IPS-18a (cell line): ENCODE data around the gene COPE.

ENCODE experiments used
- H3K27ac ChIP-seq: one replicate; pipeline ENCODE4 v1.5.1; 2013; ENCODE audit warnings: low read length
- H3K27me3 ChIP-seq: one replicate; pipeline ENCODE4 v1.6.1; 2013; ENCODE audit warnings: mild to moderate bottlenecking, low read length; ENCODE audit not compliant: control insufficient read depth, insufficient read depth
- H3K36me3 ChIP-seq: one replicate; pipeline ENCODE4 v1.6.1; 2013; ENCODE audit warnings: low read depth, low read length; ENCODE audit not compliant: control insufficient read depth
- H3K4me1 ChIP-seq: one replicate; pipeline ENCODE4 v1.6.1; 2013; ENCODE audit warnings: low read depth, low read length; ENCODE audit not compliant: control insufficient read depth
- H3K4me3 ChIP-seq: one replicate; pipeline ENCODE4 v1.5.1; 2013; ENCODE audit warnings: low read length
- H3K9ac ChIP-seq: one replicate; pipeline ENCODE4 v1.6.1; 2013; ENCODE audit warnings: mild to moderate bottlenecking, low read length, moderate library complexity
- H3K9me3 ChIP-seq: one replicate; pipeline ENCODE4 v1.6.1; 2013; ENCODE audit warnings: low read depth, low read length; ENCODE audit not compliant: control insufficient read depth

Gene COPE

GRCh38 chr19:18949858-18950257 lies 30.7 kb upstream of the COPE start:
- no peaks in the 10 kb centered on the region for H3K4me1 ChIP-seq
- H3K4me3 ChIP-seq = no peak overlapping the region
- no peaks in the 10 kb centered on the region for H3K9me3 ChIP-seq
- no peaks in the 10 kb centered on the region for H3K27me3 ChIP-seq
- no peaks in the 10 kb centered on the region for H3K36me3 ChIP-seq
- no peak overlapping the region for H3K27ac ChIP-seq
- no peak overlapping the region for H3K9ac ChIP-seq

- Histone ChIP-seq H3K4me1 (no peaks in the 10 kb centered on the region), H3K9me3 (no peaks in the 10 kb centered on the region), H3K4me3 (no peak overlapping the region), H3K9ac (no peak overlapping the region), H3K36me3 (no peaks in the 10 kb centered on the region), H3K27me3 (no peaks in the 10 kb centered on the region), H3K27ac (no peak overlapping the region)
These were observed 29.8 kb upstream of the COPE start for GRCh38 chr19:18948976-18949356.

- H3K4me1 ChIP-seq = no peaks in the 10 kb centered on the region
- no peak overlapping the region for H3K4me3 ChIP-seq
- no peaks in the 10 kb centered on the region for H3K36me3 ChIP-seq
- H3K27ac ChIP-seq = no peak overlapping the region
- H3K9me3 ChIP-seq = no peaks in the 10 kb centered on the region
- H3K9ac ChIP-seq = no peak overlapping the region
- H3K27me3 ChIP-seq = no peaks in the 10 kb centered on the region
These were observed 29.1 kb upstream of the COPE start for GRCh38 chr19:18948075-18948975.

- Histone ChIP-seq H3K9me3 (no peaks in the 10 kb centered on the region), H3K36me3 (no peaks in the 10 kb centered on the region), H3K27me3 (peaks cover under 1% of the 10 kb centered on the region), H3K4me3 (no peak overlapping the region), H3K9ac (no peak overlapping the region), H3K27ac (no peak overlapping the region), H3K4me1 (no peaks in the 10 kb centered on the region)
These were observed 27.7 kb upstream of the COPE start for GRCh38 chr19:18946918-18947317.

GRCh38 chr19:18946335-18946734 lies 27.1 kb upstream of the COPE start:
- Histone ChIP-seq H3K27me3 (peaks cover 4% of the 10 kb centered on the region), H3K4me3 (no peak overlapping the region), H3K9ac (no peak overlapping the region), H3K27ac (no peak overlapping the region), H3K9me3 (no peaks in the 10 kb centered on the region), H3K36me3 (no peaks in the 10 kb centered on the region), H3K4me1 (peaks cover 4% of the 10 kb centered on the region)

GRCh38 chr19:18945297-18945696 lies 26.1 kb upstream of the COPE start:
- no peak overlapping the region for H3K4me3 ChIP-seq
- peaks cover 4% of the 10 kb centered on the region for H3K27me3 ChIP-seq
- H3K27ac ChIP-seq = no peak overlapping the region
- no peaks in the 10 kb centered on the region for H3K36me3 ChIP-seq
- H3K9me3 ChIP-seq = no peaks in the 10 kb centered on the region
- H3K9ac ChIP-seq = no peak overlapping the region
- H3K4me1 ChIP-seq = peaks cover 4% of the 10 kb centered on the region

GRCh38 chr19:18943465-18943864 lies 24.3 kb upstream of the COPE start:
- Histone ChIP-seq H3K4me1 (peaks cover 9% of the 10 kb centered on the region), H3K36me3 (no peaks in the 10 kb centered on the region), H3K4me3 (no peak overlapping the region), H3K27ac (no peak overlapping the region), H3K27me3 (peaks cover 4% of the 10 kb centered on the region), H3K9ac (no peak overlapping the region), H3K9me3 (no peaks in the 10 kb centered on the region)

GRCh38 chr19:18942692-18943091 lies 23.5 kb upstream of the COPE start:
- H3K4me3 ChIP-seq = no peak overlapping the region
- H3K27ac ChIP-seq = no peak overlapping the region

GRCh38 chr19:18941628-18942354 lies 22.6 kb upstream of the COPE start:
- Histone ChIP-seq H3K36me3 (peaks cover 4% of the 10 kb centered on the region), H3K9me3 (no peaks in the 10 kb centered on the region), H3K4me1 (peaks cover 9% of the 10 kb centered on the region), H3K27ac (no peak overlapping the region), H3K9ac (no peak overlapping the region), H3K4me3 (no peak overlapping the region), H3K27me3 (peaks cover 4% of the 10 kb centered on the region)

More at GRCh38 chr19:18942692-18943091, 23.5 kb upstream of the COPE start:
- Histone ChIP-seq H3K36me3 (peaks cover 4% of the 10 kb centered on the region), H3K27me3 (peaks cover 4% of the 10 kb centered on the region), H3K9ac (no peak overlapping the region), H3K4me1 (peaks cover 9% of the 10 kb centered on the region), H3K9me3 (no peaks in the 10 kb centered on the region)

- Histone ChIP-seq H3K27ac (no peak within 1 kb of the TSS), H3K4me3 (peak within 1 kb of the TSS; percentile 75), H3K36me3 (peaks cover 4% of the 10 kb centered on the region), H3K27me3 (peaks cover 4% of the 10 kb centered on the region), H3K9ac (peak within 1 kb of the TSS; percentile 73), H3K4me1 (peaks cover 9% of the 10 kb centered on the region), H3K9me3 (no peaks in the 10 kb centered on the region)
These were observed 21.8 kb upstream of the COPE start, which contains the start of gene HOMER3 for GRCh38 chr19:18940769-18941627. HOMER3 (minus strand) TSS chr19:18941217; CDS start chr19:18938982, 2,235 bp downstream.
